HL-60/S4 treated with phorbol 12-myristate 13-acetate at 8.2 ng/mL for 4 days and 3 days (cell line): ENCODE measurements around the gene PRPS1L1.

ENCODE experiments used
- in situ Hi-C: fragments of 300-500 bp; cut with MboI; formaldehyde crosslinking; loops from 2 replicates; pipeline ENCODE4 v1.15.0; 2022; ENCODE audit warnings: low sequenced_read_pairs

PRPS1L1 gene

GRCh38 chr7:18027628-18028027 lies at the start of gene PRPS1L1:
Gene PRPS1L1, minus strand, starts transcription at chr7:18027846.
- in situ Hi-C loops, result no loop called here

- in situ Hi-C loops, result no loop called here
Observed at GRCh38 chr7:18076461-18076860, 48.8 kb upstream of the PRPS1L1 start.

DNA sequence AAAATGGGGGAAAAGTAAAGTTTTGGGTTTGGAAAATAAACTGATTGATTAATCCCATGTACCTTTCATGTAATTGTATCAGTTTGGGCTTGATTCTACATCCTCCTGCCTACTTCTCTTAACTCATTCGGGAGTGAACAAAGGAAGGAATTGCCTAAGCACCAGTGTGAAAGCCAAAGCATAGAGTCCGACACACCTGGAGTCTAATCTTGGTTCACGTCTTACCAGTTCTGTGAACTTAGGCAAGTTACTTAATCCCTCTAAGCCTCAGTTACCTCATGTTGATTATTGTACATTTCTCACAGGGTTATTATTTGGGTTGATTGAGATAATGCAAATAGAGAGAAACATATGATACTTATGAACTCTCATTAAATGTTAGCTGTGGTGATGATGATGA lies 41.1 kb upstream of the PRPS1L1 start:
- in situ Hi-C loops, result loop anchor here (25.0 kb wide), 1 partner anchor 269 kb away; no protein-coding TSS in a partner anchor

GRCh38 chr7:18064242-18064838 lies 36.7 kb upstream of the PRPS1L1 start:
- in situ Hi-C loops, result loop anchor here (25.0 kb wide), 1 partner anchor 273 kb away; no protein-coding TSS in a partner anchor

GRCh38 chr7:18063149-18063901 lies 35.7 kb upstream of the PRPS1L1 start:
- in situ Hi-C loops, result loop anchor here (25.0 kb wide), 1 partner anchor 274 kb away; no protein-coding TSS in a partner anchor

DNA sequence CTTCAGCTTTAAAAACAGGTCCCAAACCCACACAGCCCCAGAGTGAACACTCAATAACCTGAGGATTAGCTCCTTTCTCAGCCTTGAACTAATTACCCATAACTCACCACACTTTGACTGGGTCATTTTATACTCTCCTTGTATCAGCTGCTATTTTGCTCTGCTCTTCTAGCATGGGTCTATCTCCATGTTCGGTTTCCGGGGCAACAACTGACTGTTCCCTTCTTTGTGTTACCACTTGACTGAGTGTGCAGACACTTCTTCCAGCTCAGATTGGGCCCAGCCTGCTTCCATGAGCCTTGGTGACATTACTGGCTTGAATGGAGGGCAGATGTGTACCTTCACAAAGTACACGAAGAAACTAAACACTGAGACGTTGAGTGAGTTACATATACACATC lies 31.5 kb upstream of the PRPS1L1 start:
- in situ Hi-C loops, result loop anchor here (25.0 kb wide), 1 partner anchor 278 kb away; no protein-coding TSS in a partner anchor

DNA sequence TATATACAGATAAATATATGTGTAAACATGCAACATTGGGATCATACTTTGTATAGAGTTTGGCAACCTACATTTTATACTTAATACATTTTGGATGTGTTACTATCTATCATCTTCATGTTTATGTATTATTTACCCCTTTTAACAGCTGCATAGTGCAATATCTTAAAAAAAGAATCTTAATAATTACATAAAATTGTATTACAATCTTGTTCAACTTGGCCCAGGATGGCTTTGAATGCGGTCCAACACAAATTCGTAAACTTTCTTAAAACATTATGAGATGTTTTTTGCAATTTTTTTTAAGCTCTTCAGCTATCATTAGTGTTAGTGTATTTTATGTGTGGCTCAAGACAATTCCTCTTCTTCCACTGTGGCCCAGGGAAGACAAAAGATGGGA lies 26.3 kb upstream of the PRPS1L1 start:
- in situ Hi-C loops, result loop anchor here (25.0 kb wide), 1 partner anchor 283 kb away; no protein-coding TSS in a partner anchor

- in situ Hi-C loops, result loop anchor here (25.0 kb wide), 1 partner anchor 284 kb away; no protein-coding TSS in a partner anchor
Observed at GRCh38 chr7:18053177-18053928, 25.7 kb upstream of the PRPS1L1 start.

- in situ Hi-C loops, result no loop called here
Observed at GRCh38 chr7:18049262-18049661, 21.6 kb upstream of the PRPS1L1 start.

- in situ Hi-C loops, result no loop called here
Observed at GRCh38 chr7:18046601-18047000, 19.0 kb upstream of the PRPS1L1 start.

GRCh38 chr7:18045171-18045570 lies 17.5 kb upstream of the PRPS1L1 start:
- in situ Hi-C loops, result no loop called here

GRCh38 chr7:18041191-18041590 lies 13.5 kb upstream of the PRPS1L1 start:
- in situ Hi-C loops, result no loop called here

GRCh38 chr7:18040196-18040595 lies 12.6 kb upstream of the PRPS1L1 start:
- in situ Hi-C loops, result no loop called here

- in situ Hi-C loops, result no loop called here
Observed at GRCh38 chr7:18038382-18038781, 10.7 kb upstream of the PRPS1L1 start.

DNA sequence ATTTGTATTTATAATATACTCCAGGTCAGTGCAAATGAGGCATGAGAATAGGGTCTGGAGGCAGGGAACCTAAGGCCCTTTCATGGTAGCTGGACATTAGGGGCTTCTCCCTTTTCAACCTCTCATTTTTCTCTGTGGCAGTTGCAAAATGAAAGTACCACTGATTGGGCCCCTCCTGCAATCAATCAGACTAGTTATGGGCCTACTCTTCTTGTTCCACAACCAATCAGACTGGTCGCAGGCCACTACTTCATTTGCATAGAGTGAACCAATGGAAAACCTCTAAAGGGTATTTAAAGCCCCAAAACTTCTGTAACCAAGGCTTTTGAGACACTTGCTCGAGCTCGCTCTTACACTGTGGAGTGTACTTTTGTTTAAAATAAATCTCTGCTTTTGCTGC lies 10.0 kb upstream of the PRPS1L1 start:
- in situ Hi-C loops, result no loop called here

DNA sequence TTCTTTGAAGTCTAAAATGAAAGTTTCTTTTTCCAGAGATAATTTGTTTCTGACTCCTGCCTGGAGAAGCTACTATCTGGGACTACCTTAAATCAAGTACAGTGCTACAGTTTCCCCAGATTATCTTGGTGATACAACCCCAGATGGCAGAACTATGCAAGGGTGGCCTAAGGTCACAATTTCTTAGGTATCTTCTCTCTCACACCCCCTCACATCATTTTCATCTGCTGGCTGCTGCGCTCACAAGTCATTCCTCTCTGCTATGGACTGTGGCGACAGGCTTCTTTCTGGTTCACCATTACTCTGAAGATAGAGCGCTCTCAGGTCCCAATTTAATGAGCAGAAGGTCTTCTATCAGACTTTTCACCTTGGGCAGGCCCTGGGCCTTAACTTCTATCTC lies 9.1 kb upstream of the PRPS1L1 start:
- in situ Hi-C loops, result no loop called here

DNA sequence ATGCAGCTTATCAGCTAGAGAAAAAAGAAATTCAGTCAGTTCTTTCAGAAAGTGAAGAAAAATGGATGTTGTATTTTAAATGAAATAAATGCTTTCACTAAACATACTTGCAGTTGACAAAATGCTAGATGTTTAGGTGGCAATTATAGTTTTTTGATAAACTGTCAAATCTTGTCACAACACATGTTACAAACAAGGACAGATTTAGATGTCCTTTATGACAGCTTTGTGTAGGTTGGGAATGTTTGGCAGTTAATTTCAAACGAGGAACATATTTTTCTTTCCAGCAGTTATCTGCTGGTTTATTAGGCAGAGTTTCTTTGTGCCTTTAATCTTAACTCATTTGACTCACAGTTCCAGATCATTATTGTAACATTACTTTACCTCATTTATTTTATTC lies 3.1 kb upstream of the PRPS1L1 start:
- in situ Hi-C loops, result no loop called here

DNA sequence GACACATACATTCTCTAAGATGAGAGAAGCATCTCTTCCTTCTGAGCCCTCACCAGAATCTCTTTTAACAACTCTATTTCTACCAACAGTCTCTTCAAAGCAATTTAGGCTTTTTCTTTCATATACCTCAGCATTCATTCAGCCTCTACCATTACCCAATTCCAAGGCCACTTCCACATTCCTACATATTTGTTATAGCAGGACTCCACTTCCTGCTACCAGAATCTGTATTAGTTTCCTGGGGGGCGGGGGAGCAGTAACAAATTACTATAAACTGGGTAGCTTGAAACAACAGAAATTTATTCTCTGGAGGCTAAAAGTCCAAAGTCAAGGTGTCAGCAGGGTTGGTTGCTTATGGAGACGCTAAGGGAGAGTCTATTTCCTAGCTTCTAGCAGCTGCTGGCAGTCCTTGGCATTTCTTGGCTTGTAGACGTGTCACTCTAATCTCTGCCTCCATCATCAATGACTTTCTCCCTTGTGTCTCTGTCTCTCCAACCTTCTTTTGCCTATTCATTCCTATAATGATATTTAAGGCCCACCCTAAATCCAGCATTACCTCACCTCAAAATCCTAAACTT lies 7.4 kb downstream of the PRPS1L1 start:
- in situ Hi-C loops, result no loop called here

- in situ Hi-C loops, result no loop called here
Observed at GRCh38 chr7:18019555-18019954, 8.1 kb downstream of the PRPS1L1 start.

- in situ Hi-C loops, result no loop called here
Observed at GRCh38 chr7:18018296-18019215, 9.1 kb downstream of the PRPS1L1 start.
